ENCODE data around the gene SLC6A5. TPM values are rescaled to one million over a fixed set of nuclear protein-coding genes. Genes with fewer than 3 reads are reported as not detected.
"Not testable (repeated sequence)": the region's sequence is repeated elsewhere in the genome, so short reads cannot be mapped to it uniquely, and the experiment has no call there.

The SLC6A5 gene
- total RNA-seq (not detected), polyA plus RNA-seq (under 1 TPM in 1 of 2 donors, not detected in 1; 0.12 TPM)
- long read RNA-seq, donor 1: 0 reads
- long read RNA-seq, donor 2: 0 reads
- long read RNA-seq, donor 3: 0 reads

- H3K27ac ChIP-seq: no peak within 1 kb of the TSS
- peak in 1 of 5 donors; percentile 49 for DNase-seq
- WGBS, 3 donors: 3 to 5% (median 4%) methylated on average over 25 of the region's 25 CpGs
- TF ChIP-seq POLR2A (IDR thresholded peaks at IDR 0.05) (no peak), CTCF (IDR thresholded peaks at IDR 0.05) (no peak), EP300 (IDR thresholded peaks at IDR 0.05) (no peak)
- H3K36me3 ChIP-seq: no peaks in the 10 kb centered on the region
- H3K27me3 ChIP-seq: no peaks in the 10 kb centered on the region
- H3K4me1 ChIP-seq (ENCODE audit: insufficient read depth): no peaks in the 10 kb centered on the region
- no peaks in the 10 kb centered on the region for H3K9me3 ChIP-seq
- intact Hi-C loops (cut with DNase I): loop anchor here in 1 of 4 donors (10.0 kb wide), 1 partner anchor 195 kb away; no protein-coding TSS in a partner anchor
- no peak within 1 kb of the TSS for H3K4me3 ChIP-seq
Observed at GRCh38 chr11:20599221-20600019, at the start of gene SLC6A5. SLC6A5 (plus strand) TSS chr11:20599608; CDS start chr11:20599673, 65 bp downstream.

DNA sequence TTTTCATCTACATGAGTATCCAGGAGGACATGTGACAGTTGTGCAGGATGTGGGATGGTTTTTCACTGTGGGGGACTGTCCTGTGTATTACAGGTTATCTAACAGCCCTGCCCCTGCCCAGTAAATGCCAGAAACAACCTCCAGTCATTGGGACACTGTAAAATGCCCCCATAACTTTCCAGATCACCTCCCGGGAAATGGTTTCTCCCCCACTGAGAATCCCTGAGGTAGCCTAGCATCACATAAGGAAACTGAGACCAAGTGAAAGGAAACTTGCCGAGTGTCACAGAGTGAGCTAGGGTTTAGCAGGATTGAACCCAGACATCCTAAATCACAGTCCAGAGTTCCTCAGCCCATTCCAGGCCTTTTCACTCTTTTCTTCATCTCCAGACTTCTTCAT lies 48.3 kb upstream of the SLC6A5 start:
- intact Hi-C loops (cut with DNase I): no loop called here
- TF ChIP-seq CTCF (IDR thresholded peaks at IDR 0.05) (no peak), EP300 (IDR thresholded peaks at IDR 0.05) (no peak), POLR2A (IDR thresholded peaks at IDR 0.05) (no peak)
- Histone ChIP-seq H3K9me3 (no peaks in the 10 kb centered on the region), H3K4me1 (ENCODE audit: insufficient read depth) (no peaks in the 10 kb centered on the region), H3K27ac (no peak overlapping the region), H3K27me3 (no peaks in the 10 kb centered on the region), H3K4me3 (no peak overlapping the region), H3K36me3 (no peaks in the 10 kb centered on the region)
- WGBS, 3 donors: 39 to 77% (median 45%) methylated on average over 2 of the region's 2 CpGs
- DNase-seq: no peak

- Histone ChIP-seq H3K9me3 (no peaks in the 10 kb centered on the region), H3K4me3 (no peak overlapping the region), H3K4me1 (ENCODE audit: insufficient read depth) (no peaks in the 10 kb centered on the region), H3K36me3 (no peaks in the 10 kb centered on the region), H3K27me3 (no peaks in the 10 kb centered on the region), H3K27ac (no peak overlapping the region)
- intact Hi-C loops (cut with DNase I): no loop called here
- no peak for TF ChIP-seq CTCF (IDR thresholded peaks at IDR 0.05)
- DNase-seq: no peak
- 58 to 72% (median 59%) methylated on average over 3 of the region's 3 CpGs for WGBS, 3 donors
Observed at GRCh38 chr11:20555783-20556182, 43.6 kb upstream of the SLC6A5 start.

- DNase-seq; H3K36me3 ChIP-seq; H3K9me3 ChIP-seq; intact Hi-C loops (cut with DNase I); H3K4me1 ChIP-seq (ENCODE audit: insufficient read depth); H3K4me3 ChIP-seq; H3K27ac ChIP-seq; H3K27me3 ChIP-seq: not testable (repeated sequence)
Observed at GRCh38 chr11:20556396-20556795, 43.0 kb upstream of the SLC6A5 start.

- no peak overlapping the region for H3K4me3 ChIP-seq
Observed at GRCh38 chr11:20558741-20559140, 40.7 kb upstream of the SLC6A5 start.

More at GRCh38 chr11:20558741-20559140, 40.7 kb upstream of the SLC6A5 start:
- WGBS, 3 donors: 82 to 87% (median 85%) methylated on average over 4 of the region's 4 CpGs
- Histone ChIP-seq H3K4me1 (ENCODE audit: insufficient read depth) (no peaks in the 10 kb centered on the region), H3K27ac (no peak overlapping the region), H3K27me3 (no peaks in the 10 kb centered on the region), H3K36me3 (no peaks in the 10 kb centered on the region), H3K9me3 (no peaks in the 10 kb centered on the region)
- TF ChIP-seq CTCF (IDR thresholded peaks at IDR 0.05): no peak
- TF ChIP-seq EP300 (IDR thresholded peaks at IDR 0.05): no peak
- no peak for TF ChIP-seq POLR2A (IDR thresholded peaks at IDR 0.05)
- intact Hi-C loops (cut with DNase I): no loop called here
- no peak for DNase-seq

All from ovary (tissue), 10 donors.